PFSK-1 (cell line): ENCODE measurements around the gene PRPF6.

Experiments used
- POLR2AphosphoS5 ChIP-seq: IDR thresholded peaks from 2 replicates; pipeline ENCODE4 v1.6.1; 2012; ENCODE audit warnings: low read depth, mild to moderate bottlenecking, control low read depth, low read length, moderate library complexity
- REST ChIP-seq, 2 experiments: IDR thresholded peaks; 2 replicates each; pipeline versions ENCODE4 v1.6.1 to v1.8.0; 2011 to 2012; ENCODE audit warnings: low read depth in 2 of 2, low read length in 2 of 2, control low read depth in 1 of 2, inconsistent platforms in 1 of 2, mild to moderate bottlenecking in 1 of 2, moderate library complexity in 1 of 2; ENCODE audit not compliant: insufficient read depth in 1 of 2
- SIN3A ChIP-seq: IDR thresholded peaks from 2 replicates; pipeline ENCODE4 v1.6.1; 2012; ENCODE audit warnings: mild to moderate bottlenecking, low read length, moderate library complexity, borderline replicate concordance; ENCODE audit not compliant: insufficient read depth
- TAF1 ChIP-seq: IDR thresholded peaks from 2 replicates; pipeline ENCODE4 v1.6.1; 2012; ENCODE audit warnings: low read length, control low read depth, borderline replicate concordance; ENCODE audit not compliant: insufficient read depth

GRCh38 chr20:64032706-64033624 lies 52.0 kb downstream of the PRPF6 start:
- TF ChIP-seq POLR2AphosphoS5, result no peak
- TF ChIP-seq REST (IDR thresholded peaks at IDR 0.05; ENCODE audit: insufficient read depth in 1 of 2, low read depth in 2 of 2, low read length in 2 of 2), result no peak
- TF ChIP-seq TAF1, result no peak
- TF ChIP-seq SIN3A, result no peak
